ENCODE results near the gene URGCP. TPM values are rescaled to one million over a fixed set of nuclear protein-coding genes. Genes with fewer than 3 reads are reported as not detected.

The URGCP gene
- total RNA-seq, 2 donors from 2014 or later: 23.2 to 23.8 TPM

GRCh38 chr7:43942250-43942649 is 35.9 kb upstream of the URGCP start:
- Mint-ChIP-seq H3K27ac (no peak overlapping the region), H3K9me3 (no peaks in the 10 kb centered on the region), H3K4me1 (peaks cover 15% of the 10 kb centered on the region), H3K4me3 (no peak overlapping the region), H3K27me3 (ENCODE audit: insufficient read depth) (no peaks in the 10 kb centered on the region), H3K36me3 (ENCODE audit: low read depth) (peaks cover 3% of the 10 kb centered on the region)
- 61% methylated on average over 3 of the region's 3 CpGs; no CpG with 5 or more reads in 1 of the 2 experiments for WGBS, 2 experiments (ENCODE audit: insufficient coverage in 1 of 2, insufficient read length in 1 of 2)
- Histone ChIP-seq H3K4me3 (ENCODE audit: low read length) (no peak overlapping the region), H3K27me3 (ENCODE audit: control insufficient read depth, insufficient read depth, low read length, poor library complexity, severe bottlenecking) (no peaks in the 10 kb centered on the region), H3K9ac (ENCODE audit: extremely low read depth, low read length, poor library complexity, severe bottlenecking) (no peak overlapping the region), H3K9me3 (ENCODE audit: control insufficient read depth, low read length) (no peaks in the 10 kb centered on the region), H3K27ac (ENCODE audit: low read depth, low read length) (no peak overlapping the region), H3K4me1 (ENCODE audit: control insufficient read depth, insufficient read depth, low read length) (peaks cover 7% of the 10 kb centered on the region), H3K36me3 (ENCODE audit: control insufficient read depth, insufficient read depth, low read length) (no peaks in the 10 kb centered on the region)
- TF ChIP-seq CTCF (conservative IDR thresholded peaks at IDR 0.05): no peak
- no peak for DNase-seq

GRCh38 chr7:43938892-43939482 is 32.6 kb upstream of the URGCP start:
- Mint-ChIP-seq H3K4me3 (no peak overlapping the region), H3K9me3 (no peaks in the 10 kb centered on the region), H3K27ac (no peak overlapping the region), H3K4me1 (peaks cover 15% of the 10 kb centered on the region), H3K36me3 (ENCODE audit: low read depth) (no peaks in the 10 kb centered on the region), H3K27me3 (ENCODE audit: insufficient read depth) (no peaks in the 10 kb centered on the region)
- DNase-seq: peak; percentile 43
- H3K27ac ChIP-seq (ENCODE audit: low read depth, low read length): no peak overlapping the region
- no peaks in the 10 kb centered on the region for H3K36me3 ChIP-seq (ENCODE audit: control insufficient read depth, insufficient read depth, low read length)
- H3K4me3 ChIP-seq (ENCODE audit: low read length): no peak overlapping the region
- TF ChIP-seq CTCF (conservative IDR thresholded peaks at IDR 0.05): no peak
- H3K9me3 ChIP-seq (ENCODE audit: control insufficient read depth, low read length): no peaks in the 10 kb centered on the region
- H3K27me3 ChIP-seq (ENCODE audit: control insufficient read depth, insufficient read depth, low read length, poor library complexity, severe bottlenecking): no peaks in the 10 kb centered on the region
- H3K9ac ChIP-seq (ENCODE audit: extremely low read depth, low read length, poor library complexity, severe bottlenecking): no peak overlapping the region
- WGBS, 2 experiments (ENCODE audit: insufficient coverage in 1 of 2, insufficient read length in 1 of 2): 99% methylated on average over 4 of the region's 4 CpGs; no CpG with 5 or more reads in 1 of the 2 experiments
- peaks cover 7% of the 10 kb centered on the region for H3K4me1 ChIP-seq (ENCODE audit: control insufficient read depth, insufficient read depth, low read length)

GRCh38 chr7:43937444-43937843 is 31.0 kb upstream of the URGCP start:
- H3K4me3 ChIP-seq (ENCODE audit: low read length): no peak overlapping the region
- H3K4me1 Mint-ChIP-seq: peaks cover 5% of the 10 kb centered on the region
- no peak overlapping the region for H3K9ac ChIP-seq (ENCODE audit: extremely low read depth, low read length, poor library complexity, severe bottlenecking)
- WGBS, 2 experiments (ENCODE audit: insufficient coverage in 1 of 2, insufficient read length in 1 of 2): 89 to 93% methylated on average over 3 of the region's 3 CpGs
- H3K9me3 ChIP-seq (ENCODE audit: control insufficient read depth, low read length): no peaks in the 10 kb centered on the region
- H3K4me3 Mint-ChIP-seq: no peak overlapping the region
- H3K36me3 Mint-ChIP-seq (ENCODE audit: low read depth): no peaks in the 10 kb centered on the region
- TF ChIP-seq CTCF (conservative IDR thresholded peaks at IDR 0.05): no peak
- no peaks in the 10 kb centered on the region for H3K27me3 ChIP-seq (ENCODE audit: control insufficient read depth, insufficient read depth, low read length, poor library complexity, severe bottlenecking)
- H3K27ac Mint-ChIP-seq: no peak overlapping the region
- DNase-seq: no peak
- peaks cover 7% of the 10 kb centered on the region for H3K4me1 ChIP-seq (ENCODE audit: control insufficient read depth, insufficient read depth, low read length)
- no peaks in the 10 kb centered on the region for H3K27me3 Mint-ChIP-seq (ENCODE audit: insufficient read depth)
- no peaks in the 10 kb centered on the region for H3K9me3 Mint-ChIP-seq
- no peaks in the 10 kb centered on the region for H3K36me3 ChIP-seq (ENCODE audit: control insufficient read depth, insufficient read depth, low read length)
- no peak overlapping the region for H3K27ac ChIP-seq (ENCODE audit: low read depth, low read length)
